OCI-LY7 (cell line): Measurements from ENCODE around the gene APLP1.

ENCODE experiments used
- EZH2phosphoT487 ChIP-seq: fragments of 200-600 bp; sonication (generic); IDR thresholded peaks from 2 replicates; pipeline ENCODE4 v1.6.1; 2018; ENCODE audit warnings: low read depth, borderline replicate concordance, mild to moderate bottlenecking, mixed run types, antibody characterized with exemption, low read length, moderate library complexity, mixed read lengths
- TF ChIP-seq, protein P1 (sequence below): fragments of 200-600 bp; sonication (generic); conservative IDR thresholded peaks from 2 replicates; pipeline ENCODE4 v1.5.1; 2014; ENCODE audit warnings: mild to moderate bottlenecking, antibody characterized with exemption, low read length, moderate library complexity, mixed read lengths

GRCh38 chr19:35848486-35848885, 19.9 kb upstream of the APLP1 start:
- TF ChIP-seq, protein P1, sequence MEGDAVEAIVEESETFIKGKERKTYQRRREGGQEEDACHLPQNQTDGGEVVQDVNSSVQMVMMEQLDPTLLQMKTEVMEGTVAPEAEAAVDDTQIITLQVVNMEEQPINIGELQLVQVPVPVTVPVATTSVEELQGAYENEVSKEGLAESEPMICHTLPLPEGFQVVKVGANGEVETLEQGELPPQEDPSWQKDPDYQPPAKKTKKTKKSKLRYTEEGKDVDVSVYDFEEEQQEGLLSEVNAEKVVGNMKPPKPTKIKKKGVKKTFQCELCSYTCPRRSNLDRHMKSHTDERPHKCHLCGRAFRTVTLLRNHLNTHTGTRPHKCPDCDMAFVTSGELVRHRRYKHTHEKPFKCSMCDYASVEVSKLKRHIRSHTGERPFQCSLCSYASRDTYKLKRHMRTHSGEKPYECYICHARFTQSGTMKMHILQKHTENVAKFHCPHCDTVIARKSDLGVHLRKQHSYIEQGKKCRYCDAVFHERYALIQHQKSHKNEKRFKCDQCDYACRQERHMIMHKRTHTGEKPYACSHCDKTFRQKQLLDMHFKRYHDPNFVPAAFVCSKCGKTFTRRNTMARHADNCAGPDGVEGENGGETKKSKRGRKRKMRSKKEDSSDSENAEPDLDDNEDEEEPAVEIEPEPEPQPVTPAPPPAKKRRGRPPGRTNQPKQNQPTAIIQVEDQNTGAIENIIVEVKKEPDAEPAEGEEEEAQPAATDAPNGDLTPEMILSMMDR = no peak
- TF ChIP-seq EZH2phosphoT487 = no peak
